NCI-H82 (cell line): ENCODE data around the gene GSG1L.
A peak's percentile ranks its signal among the peaks of the same experiment; 100 is the strongest.

Experiments
- DNase-seq: peaks from one replicate; lab custom pipeline; 2025; lab: John Stamatoyannopoulos, UW

The GSG1L gene

GRCh38 chr16:27790546-27791403 is 272.7 kb downstream of the GSG1L start:
- no peak for DNase-seq

DNA sequence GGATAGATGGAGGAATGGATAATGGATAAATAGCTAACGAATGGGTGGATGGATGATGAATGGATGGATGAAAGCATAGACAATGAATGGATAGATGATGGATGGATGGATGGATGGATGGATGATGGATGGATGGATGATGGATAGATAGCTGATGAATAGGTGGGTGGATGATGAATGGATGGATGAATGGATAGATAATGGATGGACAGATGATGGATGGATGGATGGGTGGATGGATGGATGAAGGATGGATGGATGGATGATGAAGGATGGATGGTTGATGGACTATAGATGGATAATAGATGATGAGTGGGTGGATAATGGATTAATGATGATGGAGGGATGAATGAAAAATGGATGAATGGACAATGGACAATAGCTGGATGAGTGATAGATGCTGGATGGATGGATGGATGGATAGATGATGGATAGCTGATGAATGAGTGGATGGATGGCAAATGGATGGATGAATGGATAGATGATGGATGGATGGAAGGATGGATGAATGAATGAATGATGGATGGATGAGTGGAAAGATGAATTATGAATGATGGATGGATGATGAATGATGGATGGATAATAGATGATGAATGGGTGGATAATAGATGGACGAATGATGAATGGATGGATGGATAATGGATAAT is 273.8 kb downstream of the GSG1L start:
- no peak for DNase-seq

DNA sequence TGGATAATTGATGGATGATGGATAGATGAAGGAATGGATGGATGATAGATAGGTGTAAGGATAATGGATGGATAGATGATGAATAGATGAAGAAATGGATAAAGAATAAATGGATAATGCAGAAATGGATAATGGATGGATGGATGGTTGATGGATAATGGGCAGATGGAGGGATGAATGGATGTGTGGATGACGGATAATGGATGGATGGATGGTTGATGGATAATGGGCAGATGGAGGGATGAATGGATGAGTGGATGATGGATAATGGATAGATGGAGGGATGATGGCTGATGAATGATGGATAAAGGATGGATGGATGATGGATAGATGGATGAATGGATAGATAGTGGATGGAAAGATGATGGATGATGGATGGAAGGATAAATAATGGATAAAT is 274.4 kb downstream of the GSG1L start:
- no peak for DNase-seq

- DNase-seq: no peak
Measured at GRCh38 chr16:27787665-27788064, 275.8 kb downstream of the GSG1L start.

DNA sequence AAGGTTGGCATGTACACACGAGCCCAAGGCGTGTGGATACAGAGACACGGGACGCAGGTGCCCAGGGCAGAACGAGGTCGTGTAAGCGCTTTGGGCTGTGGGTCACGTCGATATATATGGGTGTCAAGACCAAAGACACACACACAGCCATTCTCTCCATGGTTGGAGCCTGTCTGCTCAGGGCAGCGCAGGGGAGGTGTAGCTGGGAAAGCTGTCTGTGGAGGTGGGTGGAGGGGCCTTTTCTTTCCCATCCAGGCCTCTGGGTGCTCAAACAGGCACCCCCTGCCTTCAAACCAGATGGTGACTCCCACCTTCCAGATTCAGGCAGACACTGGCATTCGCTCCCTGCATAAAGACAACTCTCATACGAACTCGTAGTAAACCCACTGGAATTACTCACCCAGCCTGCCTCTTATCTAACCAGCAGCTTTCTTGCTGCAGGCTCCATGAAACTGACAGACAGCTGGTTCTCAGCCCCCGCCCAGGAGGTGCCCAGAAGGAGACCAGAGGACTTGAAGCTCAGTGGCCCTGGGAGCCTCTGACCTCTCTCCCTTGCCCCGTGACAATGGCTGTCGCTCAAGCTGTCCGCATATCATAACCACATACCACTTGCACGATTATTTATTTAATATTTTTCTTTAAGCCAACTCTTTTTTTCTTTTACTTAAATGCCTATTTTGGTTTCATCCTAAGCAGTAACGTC is 276.4 kb downstream of the GSG1L start:
- DNase-seq: no peak

GRCh38 chr16:27786221-27786922 is 277.1 kb downstream of the GSG1L start:
- DNase-seq: no peak

DNA sequence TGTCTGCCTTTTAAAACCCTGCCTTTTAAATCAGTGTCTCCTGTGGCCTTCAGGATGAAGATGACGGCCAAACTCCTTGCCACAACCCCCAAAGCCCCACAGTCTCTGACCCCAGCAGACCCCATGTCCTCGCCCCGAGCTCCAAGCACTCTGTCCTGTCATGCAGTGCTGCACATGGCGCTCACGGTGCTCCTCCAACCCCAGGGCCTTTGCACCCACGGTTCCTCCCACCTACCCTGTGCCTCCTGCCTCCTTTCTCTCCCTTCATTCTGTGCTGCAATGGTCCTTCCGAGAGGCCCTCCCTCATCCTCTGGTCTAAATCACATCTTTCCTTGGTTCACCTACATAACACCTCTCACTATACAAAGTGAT is 278.2 kb downstream of the GSG1L start:
- DNase-seq: no peak

DNA sequence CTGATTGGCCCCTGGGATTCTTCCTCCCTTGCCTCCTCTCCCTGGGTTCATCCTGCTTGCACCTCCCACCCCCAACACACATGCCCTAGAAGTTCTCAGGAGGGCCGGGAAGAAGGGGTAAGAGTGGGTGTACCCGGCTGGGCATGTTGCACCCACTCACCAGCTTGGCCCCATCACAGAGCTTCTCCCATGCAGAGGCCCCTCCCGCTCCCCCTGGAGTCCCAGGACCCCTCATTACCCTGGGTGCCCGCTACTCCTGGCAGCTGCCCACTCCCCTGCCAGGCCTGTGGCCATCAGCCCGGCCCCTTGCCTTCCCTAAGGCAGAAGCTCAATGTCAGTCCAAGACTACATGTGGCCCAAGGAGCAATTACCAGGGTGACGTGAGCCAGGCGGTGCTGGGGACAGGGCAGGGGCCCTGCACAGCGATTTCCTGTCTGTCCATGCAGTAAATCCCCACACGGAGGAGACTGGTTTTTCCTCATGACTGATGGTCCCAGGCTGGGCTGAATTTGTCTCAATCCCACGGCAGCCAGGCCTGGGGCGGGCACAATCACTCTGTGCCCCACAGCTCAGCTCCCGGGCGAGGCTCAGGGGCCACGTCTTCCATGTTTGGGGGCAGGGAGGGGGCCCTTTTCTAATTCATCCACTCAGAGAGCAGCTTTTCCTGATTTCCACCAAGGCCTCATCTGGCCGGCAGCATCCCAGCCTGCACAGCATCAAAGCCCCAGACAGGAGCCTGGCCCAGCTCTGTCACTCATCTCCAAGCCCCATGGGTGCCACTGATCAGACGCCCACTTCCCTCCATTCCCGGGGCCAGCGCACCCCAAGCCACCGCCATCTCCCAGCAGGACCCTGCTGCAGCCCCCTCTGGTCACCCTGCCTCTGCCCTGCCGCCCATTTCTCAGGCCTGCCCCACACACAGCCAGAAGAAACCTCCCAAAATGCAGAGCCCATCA is 278.9 kb downstream of the GSG1L start:
- no peak for DNase-seq

DNA sequence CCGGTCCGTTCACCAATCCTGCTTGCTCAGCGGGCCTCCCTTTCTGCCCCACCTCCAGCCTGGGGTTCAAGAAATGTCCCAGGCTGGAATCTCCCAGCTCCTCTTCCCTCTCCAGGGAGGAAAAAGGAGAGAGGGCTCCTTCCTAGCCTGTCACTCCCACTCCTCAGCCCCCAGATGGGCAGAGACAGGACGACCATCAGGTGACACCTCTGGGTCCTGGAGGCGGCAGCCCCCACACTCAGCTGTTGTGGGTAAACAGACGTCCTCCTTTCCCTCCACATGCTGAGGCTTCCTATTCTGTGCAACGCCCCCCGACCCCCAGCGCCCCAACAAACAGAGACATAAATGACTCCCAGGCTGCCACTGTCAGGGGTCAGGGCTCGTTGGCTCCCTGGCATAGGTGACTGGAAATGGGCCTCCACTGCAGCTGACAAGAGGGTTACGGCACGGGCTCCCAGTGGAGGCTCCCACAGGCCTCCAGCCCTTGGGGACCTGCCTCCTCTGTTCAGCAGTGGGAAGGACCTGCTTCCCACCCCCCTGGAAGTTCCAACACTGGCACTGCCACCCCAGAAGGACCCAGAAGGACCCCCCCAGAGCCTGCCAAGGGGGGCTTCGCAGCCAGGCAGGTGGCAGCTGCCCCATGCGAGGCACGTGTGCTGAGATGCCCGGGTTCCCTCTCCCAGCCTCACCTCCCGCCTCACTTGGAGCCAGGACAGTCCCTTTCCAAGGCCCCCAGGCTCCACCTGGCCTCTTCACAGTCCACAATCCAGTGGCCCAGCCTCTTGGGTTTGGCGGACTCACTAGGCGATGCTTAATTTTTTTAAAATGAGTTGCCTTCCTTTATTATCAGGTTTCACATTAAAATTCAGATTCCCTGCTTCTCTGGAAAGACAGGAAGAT is 281.3 kb downstream of the GSG1L start:
- no peak for DNase-seq

DNA sequence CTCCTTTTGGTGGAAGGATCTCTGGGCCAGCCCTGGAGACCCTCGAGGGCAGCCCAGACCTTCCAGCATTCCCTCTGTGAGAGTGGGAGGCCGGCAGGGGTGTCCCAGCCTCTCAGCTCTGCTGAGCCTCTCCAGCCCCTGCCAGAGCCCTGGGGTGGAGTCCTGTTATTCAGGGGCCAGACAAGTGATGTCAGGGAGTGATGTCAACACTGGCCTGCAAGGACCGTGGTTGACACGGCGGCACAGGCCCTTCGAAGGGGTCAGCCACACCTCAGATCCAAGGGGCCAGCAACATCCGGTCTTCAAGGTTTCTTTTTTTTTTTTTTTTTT is 282.4 kb downstream of the GSG1L start:
- no peak for DNase-seq

GRCh38 chr16:27780468-27781194 is 282.9 kb downstream of the GSG1L start:
- DNase-seq: peak; percentile 34

GRCh38 chr16:27779641-27780164 is 283.8 kb downstream of the GSG1L start:
- peak; percentile 92 for DNase-seq

- no peak for DNase-seq
Measured at GRCh38 chr16:27778926-27779570, 284.5 kb downstream of the GSG1L start.

DNA sequence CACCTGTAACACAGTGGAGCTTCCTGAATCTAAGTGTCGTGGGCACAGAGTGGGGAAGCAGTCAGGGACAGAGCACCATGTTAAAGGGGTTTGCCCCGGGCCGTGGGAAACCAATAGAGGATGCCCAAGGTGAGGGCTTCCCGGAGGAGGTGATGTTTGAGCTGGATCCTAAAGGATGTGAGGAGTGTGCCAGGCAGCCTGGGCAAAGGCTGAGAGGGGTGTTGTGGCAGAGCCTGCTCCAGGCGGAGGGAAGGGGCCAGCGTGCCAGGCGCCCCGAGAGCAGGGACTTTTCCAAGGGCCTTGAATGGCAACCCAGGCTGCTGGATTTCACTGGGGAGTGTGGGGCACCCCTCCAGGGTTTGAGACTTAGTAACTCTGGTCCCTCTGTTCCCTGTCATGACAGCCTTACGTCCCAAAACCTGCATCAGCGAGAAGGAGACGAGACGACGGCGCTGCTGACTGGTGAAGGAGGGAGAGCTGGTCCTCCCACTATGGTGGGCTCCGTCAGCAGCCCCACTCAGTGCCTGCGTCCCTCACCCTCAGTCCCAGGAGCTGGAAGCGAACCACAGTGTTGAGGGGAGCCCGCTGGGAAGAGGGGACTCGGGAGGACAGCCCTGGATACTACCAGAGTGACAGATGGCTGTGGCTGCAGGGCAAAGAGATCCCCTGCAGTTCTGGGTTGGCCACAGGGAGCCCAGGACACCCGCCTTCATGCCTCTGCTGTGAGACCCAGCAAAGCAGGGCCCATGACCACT is 285.2 kb downstream of the GSG1L start:
- no peak for DNase-seq

DNA sequence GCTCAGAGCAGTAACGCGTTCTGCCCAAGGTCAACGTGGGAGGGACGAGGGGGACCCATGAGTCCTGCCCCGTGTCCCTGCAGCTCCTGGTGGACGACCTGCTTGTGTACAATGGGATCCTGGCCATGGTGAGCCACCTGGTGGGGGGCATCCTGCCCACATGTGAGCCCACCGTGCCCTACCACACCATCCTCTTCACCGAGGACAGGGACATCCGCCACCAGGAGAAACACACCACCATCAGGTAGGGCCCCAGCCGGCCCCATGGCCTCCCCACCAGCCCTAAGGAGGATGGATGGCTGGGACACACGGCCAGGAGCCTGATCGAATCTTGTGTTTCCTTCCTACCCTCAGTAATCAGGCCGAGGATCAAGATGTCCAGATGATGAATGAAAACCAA is 286.0 kb downstream of the GSG1L start:
- DNase-seq: no peak

DNA sequence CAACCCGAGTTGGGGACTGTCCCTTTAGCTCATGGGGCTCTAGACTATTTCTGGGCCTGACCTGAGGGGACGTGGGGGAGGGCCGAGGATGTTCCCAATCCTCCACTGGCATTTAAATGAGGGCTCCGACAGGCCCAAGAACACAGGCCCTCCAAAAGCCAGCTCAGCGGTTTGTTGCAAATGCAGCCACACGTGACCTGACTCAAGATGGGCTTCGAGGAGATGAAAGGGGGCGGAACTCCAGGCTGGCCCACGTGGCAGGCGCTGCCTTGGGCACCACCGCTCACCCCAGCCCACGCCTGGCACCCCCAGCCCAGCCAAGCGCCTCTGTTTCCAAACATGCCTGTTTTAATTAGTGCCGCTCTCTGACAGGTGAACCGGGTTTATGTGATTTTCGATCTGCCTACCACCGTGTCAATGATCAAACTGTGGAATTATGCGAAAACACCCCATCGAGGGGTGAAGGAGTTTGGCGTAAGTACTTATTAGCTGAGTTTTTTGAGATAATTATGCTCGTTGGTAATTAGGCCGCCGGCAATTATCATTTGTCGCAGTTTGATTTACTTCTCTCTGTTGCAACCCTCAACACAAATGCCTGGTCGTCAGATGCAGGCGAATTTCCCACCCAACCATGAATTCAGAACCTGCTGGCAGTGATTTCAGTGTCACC is 286.8 kb downstream of the GSG1L start:
- no peak for DNase-seq

GRCh38 chr16:27775254-27775653 is 288.3 kb downstream of the GSG1L start:
- no peak for DNase-seq

DNA sequence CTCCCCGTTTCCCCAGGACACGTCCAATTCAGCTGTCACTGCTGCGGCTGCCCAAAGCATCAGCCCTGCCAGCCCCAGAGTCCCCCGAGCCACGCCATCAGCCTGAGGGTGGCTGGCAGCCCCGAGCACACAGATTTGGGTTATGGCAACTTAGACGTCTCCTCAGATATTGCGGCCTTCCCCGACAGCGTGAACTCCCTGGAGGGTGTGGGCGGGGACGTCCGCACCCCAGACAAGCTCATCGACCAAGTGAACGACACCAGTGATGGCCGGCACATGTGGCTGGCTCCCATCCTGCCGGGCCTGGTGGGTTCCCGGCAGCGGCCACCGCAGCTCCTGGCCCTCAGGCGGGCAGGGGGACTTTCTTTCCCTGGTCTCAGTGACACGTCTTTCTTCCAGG is 288.7 kb downstream of the GSG1L start:
- no peak for DNase-seq
